ENCODE results near the gene LGR5.

- TF ChIP-seq CTCF (IDR thresholded peaks at IDR 0.05) (no peak), POLR2A (IDR thresholded peaks at IDR 0.05) (no peak)
Measured at GRCh38 chr12:71472441-71472911, 32.9 kb downstream of the LGR5 start.
